CD4-positive, CD25-positive, alpha-beta regulatory T cell (primary cell): ENCODE measurements around the gene OR10D3. TPM values are rescaled to one million over a fixed set of nuclear protein-coding genes. Genes with fewer than 3 reads are reported as not detected.
A peak's percentile ranks its signal among the peaks of the same experiment; 100 is the strongest.

Experiments
- ATAC-seq, 2 donors: fragments of 150-1000 bp; cut with Tn5 transposase; one replicate each; pipeline ENCODE4 v1.10.0; 2021; ENCODE audit warnings: low read depth in 2 of 2, moderate number of reproducible peaks in 2 of 2, moderate library complexity in 1 of 2
- DNase-seq, 3 donors: peaks; one replicate each; pipeline versions ENCODE4 v3.0.0 to v3.0.0-alpha.2; 2012 to 2022; ENCODE audit warnings: mixed read lengths in 1 of 3
- H3K27ac ChIP-seq: one replicate; pipeline ENCODE4 v1.7.0; 2013; ENCODE audit warnings: mild to moderate bottlenecking, low read length; ENCODE audit not compliant: insufficient read depth, poor library complexity, severe bottlenecking
- H3K27me3 ChIP-seq: one replicate; pipeline ENCODE4 v1.7.0; 2013; ENCODE audit warnings: low read length; ENCODE audit not compliant: control insufficient read depth, insufficient read depth
- H3K36me3 ChIP-seq: one replicate; pipeline ENCODE4 v1.7.0; 2013; ENCODE audit warnings: mild to moderate bottlenecking, low read length, moderate library complexity; ENCODE audit not compliant: control insufficient read depth, insufficient read depth
- H3K4me1 ChIP-seq: 2 replicates; pipeline ENCODE4 v1.7.0; 2013; ENCODE audit warnings: mild to moderate bottlenecking, low read length; ENCODE audit not compliant: insufficient read depth, control insufficient read depth, poor library complexity, severe bottlenecking
- H3K4me3 ChIP-seq: one replicate; pipeline ENCODE4 v1.7.0; 2013; ENCODE audit warnings: low read depth, mild to moderate bottlenecking, low read length, moderate library complexity
- H3K9me3 ChIP-seq, 2 experiments: 1 replicate in 1 of 2; 2 replicates in 1 of 2; pipeline ENCODE4 v1.7.0; 2013; ENCODE audit warnings: low read length in 2 of 2, mild to moderate bottlenecking in 1 of 2, moderate library complexity in 1 of 2; ENCODE audit not compliant: control insufficient read depth in 2 of 2
- H3K27ac Mint-ChIP-seq, 3 donors: one replicate each; pipeline ENCODE4 v1.8.0; 2020 to 2022; ENCODE audit warnings: mild to moderate bottlenecking in 3 of 3, mixed read lengths in 3 of 3, moderate library complexity in 2 of 3
- H3K27me3 Mint-ChIP-seq: one replicate; pipeline ENCODE4 v1.8.0; 2022; ENCODE audit warnings: mild to moderate bottlenecking, mixed read lengths
- H3K36me3 Mint-ChIP-seq: one replicate; pipeline ENCODE4 v1.8.0; 2020; ENCODE audit warnings: mixed read lengths
- H3K4me1 Mint-ChIP-seq, 4 donors: one replicate each; pipeline ENCODE4 v1.8.0; 2020 to 2022; ENCODE audit warnings: mixed read lengths in 4 of 4, mild to moderate bottlenecking in 1 of 4
- H3K4me3 Mint-ChIP-seq, 4 donors: one replicate each; pipeline ENCODE4 v1.8.0; 2020 to 2022; ENCODE audit warnings: mild to moderate bottlenecking in 4 of 4, mixed read lengths in 4 of 4, moderate library complexity in 3 of 4
- H3K9me3 Mint-ChIP-seq, 7 donors: one replicate each; pipeline ENCODE4 v1.8.0; 2020 to 2022; ENCODE audit warnings: mixed read lengths in 7 of 7, mild to moderate bottlenecking in 3 of 7, moderate library complexity in 2 of 7
- polyA plus RNA-seq, 4 donors: library from polyadenylated mRNA; unstranded; fragments of 300-500 nt; fragmentation: Illumina TruSeq; gene quantifications; one replicate each; pipeline ENCODE4 v1.2.3, GENCODE V29; 2021
- total RNA-seq: library from RNA; stranded (reverse); gene quantifications from one replicate; pipeline ENCODE4 v1.2.3, GENCODE V29; 2022

Gene OR10D3
- total and polyA plus RNA-seq, 5 donors from 2014 or later: not detected

DNA sequence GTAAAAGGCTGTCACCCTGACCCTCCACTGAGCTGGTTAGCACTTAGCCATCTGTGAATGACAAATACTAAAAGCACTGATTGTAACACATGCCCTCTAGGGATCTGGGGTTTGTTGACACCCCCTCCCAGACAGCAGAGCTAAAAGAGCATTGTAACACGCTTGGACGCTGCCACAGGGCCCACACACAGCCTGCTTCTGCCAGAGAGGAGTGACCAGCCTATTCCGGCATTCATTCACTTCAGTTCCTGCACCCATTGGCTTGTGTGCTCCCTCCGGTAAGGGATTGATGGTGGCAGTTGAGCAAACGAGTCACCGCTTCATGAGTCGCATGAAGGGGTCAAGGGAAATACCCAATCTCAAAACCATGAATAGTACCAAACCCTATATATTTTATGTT lies 15.8 kb downstream of the OR10D3 start:
- H3K9me3 Mint-ChIP-seq: no peaks in the 10 kb centered on the region
- no peak overlapping the region for H3K4me3 Mint-ChIP-seq
- Histone ChIP-seq H3K27ac (no peak overlapping the region), H3K4me3 (no peak overlapping the region), H3K36me3 (no peaks in the 10 kb centered on the region), H3K27me3 (no peaks in the 10 kb centered on the region), H3K9me3 (no peaks in the 10 kb centered on the region), H3K4me1 (no peaks in the 10 kb centered on the region)
- DNase-seq (no peak), ATAC-seq (no peak)
- H3K4me1 Mint-ChIP-seq: no peaks in the 10 kb centered on the region
- no peak overlapping the region for H3K27ac Mint-ChIP-seq
- peaks cover 4% of the 10 kb centered on the region for H3K27me3 Mint-ChIP-seq
- H3K36me3 Mint-ChIP-seq: no peaks in the 10 kb centered on the region

DNA sequence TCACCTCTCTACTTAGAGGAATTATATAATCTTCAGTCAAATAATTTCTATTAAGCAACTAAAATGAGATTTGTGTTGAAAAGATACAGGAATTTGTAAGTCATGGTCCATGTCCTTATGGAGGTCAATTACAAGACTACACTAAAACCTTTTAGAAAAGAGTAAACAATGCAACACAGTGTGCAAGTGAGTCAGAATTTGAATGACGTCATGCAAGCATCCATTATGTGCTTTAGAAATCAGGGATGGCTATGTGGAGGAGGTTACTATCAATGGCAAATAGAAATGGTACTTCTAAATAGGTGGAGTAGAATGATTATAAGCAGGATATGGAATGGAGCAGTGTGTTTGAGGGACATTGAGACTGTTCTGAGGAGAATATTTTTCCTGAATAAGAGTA lies 16.6 kb downstream of the OR10D3 start:
- ATAC-seq: no peak
- Histone ChIP-seq H3K27ac (no peak overlapping the region), H3K4me3 (no peak overlapping the region), H3K4me1 (no peaks in the 10 kb centered on the region), H3K27me3 (no peaks in the 10 kb centered on the region), H3K9me3 (no peaks in the 10 kb centered on the region), H3K36me3 (no peaks in the 10 kb centered on the region)
- no peak for DNase-seq
- Mint-ChIP-seq H3K36me3 (no peaks in the 10 kb centered on the region), H3K27ac (peak overlapping the region in 1 of 3 donors; percentile 18), H3K27me3 (peaks cover 4% of the 10 kb centered on the region), H3K4me1 (no peaks in the 10 kb centered on the region), H3K4me3 (no peak overlapping the region), H3K9me3 (no peaks in the 10 kb centered on the region)

DNA sequence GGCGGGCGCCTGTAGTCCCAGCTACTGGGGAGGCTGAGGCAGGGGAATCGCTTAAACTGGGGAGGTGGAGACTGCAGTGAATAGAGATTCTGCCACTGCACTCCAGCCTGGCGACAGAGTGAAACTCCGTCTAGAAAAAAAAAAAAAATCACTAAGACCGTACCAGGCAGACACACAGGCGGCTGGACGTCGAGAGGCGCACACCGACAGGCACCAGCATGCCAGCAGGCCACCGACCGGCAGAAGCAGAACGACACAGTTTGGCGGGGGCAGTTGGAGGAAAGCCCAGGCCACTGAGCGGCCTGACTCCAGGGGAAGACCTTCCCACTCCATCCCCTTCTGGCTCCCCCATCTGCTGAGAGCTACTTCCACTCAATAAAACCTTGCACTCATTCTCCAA lies 17.5 kb downstream of the OR10D3 start:
- Histone ChIP-seq H3K36me3 (no peaks in the 10 kb centered on the region), H3K4me1 (no peaks in the 10 kb centered on the region), H3K27me3 (no peaks in the 10 kb centered on the region), H3K27ac (no peak overlapping the region), H3K9me3 (no peaks in the 10 kb centered on the region), H3K4me3 (no peak overlapping the region)
- H3K36me3 Mint-ChIP-seq: no peaks in the 10 kb centered on the region
- H3K27me3 Mint-ChIP-seq: peaks cover 4% of the 10 kb centered on the region
- H3K9me3 Mint-ChIP-seq: no peaks in the 10 kb centered on the region
- H3K27ac Mint-ChIP-seq: no peak overlapping the region
- H3K4me1 Mint-ChIP-seq: no peaks in the 10 kb centered on the region
- ATAC-seq (no peak), DNase-seq (no peak)
- H3K4me3 Mint-ChIP-seq: no peak overlapping the region

DNA sequence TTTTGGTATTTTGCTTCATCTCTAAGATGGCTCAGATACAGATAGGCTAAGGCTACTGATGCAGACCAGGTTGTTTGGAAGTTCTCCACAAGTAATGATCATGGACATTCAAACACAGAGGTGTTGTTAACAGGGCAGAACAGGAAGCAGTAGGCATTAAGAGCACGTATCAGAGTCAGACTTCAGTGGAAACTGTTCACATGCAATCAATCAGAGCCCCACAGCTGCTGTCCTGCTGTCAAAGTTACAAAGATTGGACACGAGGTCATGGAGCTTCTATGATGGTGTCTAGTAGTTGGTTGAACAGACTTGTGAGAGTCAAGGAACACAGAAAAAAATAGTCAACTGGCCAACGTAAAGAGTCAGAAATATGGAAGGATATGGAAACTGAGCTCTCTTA lies 19.8 kb downstream of the OR10D3 start:
- H3K27me3 Mint-ChIP-seq: no peaks in the 10 kb centered on the region
- no peaks in the 10 kb centered on the region for H3K9me3 ChIP-seq
- H3K27me3 ChIP-seq: no peaks in the 10 kb centered on the region
- H3K36me3 Mint-ChIP-seq: no peaks in the 10 kb centered on the region
- H3K4me3 Mint-ChIP-seq: no peak overlapping the region
- ATAC-seq: no peak
- no peaks in the 10 kb centered on the region for H3K4me1 Mint-ChIP-seq
- no peak overlapping the region for H3K27ac Mint-ChIP-seq
- H3K9me3 Mint-ChIP-seq: no peaks in the 10 kb centered on the region
- no peak for DNase-seq
- H3K36me3 ChIP-seq: no peaks in the 10 kb centered on the region
- H3K4me1 ChIP-seq: no peaks in the 10 kb centered on the region
- H3K4me3 ChIP-seq: no peak overlapping the region
- H3K27ac ChIP-seq: no peak overlapping the region

DNA sequence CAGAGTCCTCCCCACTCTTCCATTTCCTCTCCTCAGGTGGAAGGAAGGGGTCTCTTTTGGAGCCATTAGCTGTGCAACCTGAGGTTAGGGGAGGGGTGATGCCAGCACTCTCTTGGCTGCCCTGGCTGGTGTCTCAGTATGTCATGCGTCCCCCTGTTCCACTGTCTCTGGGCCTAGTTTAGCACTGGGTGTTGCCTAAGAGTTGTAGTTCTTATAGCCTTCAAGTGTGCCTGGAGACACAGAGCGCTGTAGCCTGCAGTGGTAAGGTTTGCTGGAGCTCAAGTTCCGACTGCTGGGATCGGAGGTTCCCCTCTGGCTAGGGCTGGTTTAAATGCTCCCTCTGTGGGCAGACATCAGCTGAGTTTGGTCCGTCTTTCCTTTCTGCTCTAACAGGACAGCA lies 20.9 kb downstream of the OR10D3 start:
- Mint-ChIP-seq H3K27me3 (no peaks in the 10 kb centered on the region), H3K36me3 (no peaks in the 10 kb centered on the region), H3K9me3 (no peaks in the 10 kb centered on the region), H3K4me3 (no peak overlapping the region), H3K27ac (no peak overlapping the region), H3K4me1 (no peaks in the 10 kb centered on the region)
- H3K36me3 ChIP-seq: no peaks in the 10 kb centered on the region
- no peak overlapping the region for H3K27ac ChIP-seq
- no peak for DNase-seq
- ATAC-seq: no peak
- no peaks in the 10 kb centered on the region for H3K4me1 ChIP-seq
- no peak overlapping the region for H3K4me3 ChIP-seq
- no peaks in the 10 kb centered on the region for H3K9me3 ChIP-seq
- no peaks in the 10 kb centered on the region for H3K27me3 ChIP-seq

DNA sequence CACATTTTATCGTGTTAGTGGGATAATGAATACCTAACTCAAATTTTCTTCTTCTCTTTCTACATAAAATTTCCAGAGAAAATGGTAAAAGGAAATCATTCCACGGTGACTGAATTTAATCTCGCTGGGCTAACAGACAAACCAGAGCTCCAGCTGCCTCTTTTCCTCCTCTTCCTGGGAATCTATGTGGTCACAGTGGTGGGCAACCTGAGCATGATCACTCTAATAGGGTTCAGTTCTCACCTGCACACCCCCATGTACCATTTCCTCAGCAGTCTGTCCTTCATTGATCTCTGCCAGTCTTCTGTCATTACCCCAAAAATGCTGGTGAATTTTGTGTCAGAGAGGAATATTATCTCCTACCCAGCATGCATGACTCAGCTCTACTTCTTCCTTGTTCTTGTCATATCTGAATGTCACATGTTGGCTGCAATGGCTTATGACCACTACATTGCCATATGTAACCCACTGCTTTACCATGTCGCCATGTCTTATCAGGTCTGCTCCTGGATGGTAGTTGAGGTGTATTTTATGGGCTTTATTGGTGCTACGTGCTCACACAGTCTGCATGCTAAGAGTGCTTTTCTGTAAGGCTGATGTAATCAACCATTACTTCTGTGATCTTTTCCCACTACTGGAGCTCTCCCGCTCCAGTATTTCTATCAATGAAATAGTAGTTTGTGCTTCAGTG lies 24.1 kb downstream of the OR10D3 start:
- H3K4me1 Mint-ChIP-seq: no peaks in the 10 kb centered on the region
- no peaks in the 10 kb centered on the region for H3K9me3 Mint-ChIP-seq
- Histone ChIP-seq H3K4me3 (no peak overlapping the region), H3K4me1 (no peaks in the 10 kb centered on the region), H3K9me3 (no peaks in the 10 kb centered on the region), H3K27me3 (no peaks in the 10 kb centered on the region), H3K27ac (no peak overlapping the region), H3K36me3 (no peaks in the 10 kb centered on the region)
- no peaks in the 10 kb centered on the region for H3K36me3 Mint-ChIP-seq
- ATAC-seq (no peak), DNase-seq (no peak)
- no peaks in the 10 kb centered on the region for H3K27me3 Mint-ChIP-seq
- no peak overlapping the region for H3K4me3 Mint-ChIP-seq
- H3K27ac Mint-ChIP-seq: peak overlapping the region in 1 of 3 donors; percentile 52

DNA sequence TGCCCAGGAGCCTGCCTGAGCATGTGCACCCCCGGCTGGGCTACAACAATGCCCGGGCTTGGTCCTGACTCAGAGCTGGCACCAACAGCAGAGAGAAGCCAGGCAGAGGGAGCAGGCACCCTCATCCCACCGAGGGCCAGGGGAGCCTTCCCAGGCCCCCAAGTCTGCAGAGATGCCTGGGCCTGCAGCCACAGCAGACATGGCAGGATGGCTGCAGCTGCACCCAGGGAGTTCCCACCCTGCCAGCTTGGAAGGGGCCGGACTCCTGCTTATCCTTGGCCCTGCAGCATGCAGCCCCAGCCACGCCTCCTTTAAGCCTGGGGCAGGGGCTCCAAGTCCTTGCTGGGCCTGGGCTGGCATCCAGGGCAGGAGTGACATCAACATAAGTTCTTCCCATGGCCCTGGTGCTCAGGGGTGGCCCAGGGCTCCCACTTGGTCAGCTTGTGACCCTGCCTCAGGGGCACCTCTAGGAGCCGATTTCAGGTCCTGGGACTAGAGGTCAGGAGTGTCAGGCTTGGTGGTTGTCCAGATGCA lies 26.7 kb downstream of the OR10D3 start:
- no peak for DNase-seq
- Histone ChIP-seq H3K9me3 (no peaks in the 10 kb centered on the region), H3K27me3 (no peaks in the 10 kb centered on the region), H3K4me3 (no peak overlapping the region), H3K27ac (no peak overlapping the region), H3K4me1 (no peaks in the 10 kb centered on the region), H3K36me3 (no peaks in the 10 kb centered on the region)
- Mint-ChIP-seq H3K4me3 (no peak overlapping the region), H3K36me3 (no peaks in the 10 kb centered on the region), H3K27me3 (no peaks in the 10 kb centered on the region), H3K9me3 (no peaks in the 10 kb centered on the region), H3K27ac (no peak overlapping the region), H3K4me1 (no peaks in the 10 kb centered on the region)
- no peak for ATAC-seq

DNA sequence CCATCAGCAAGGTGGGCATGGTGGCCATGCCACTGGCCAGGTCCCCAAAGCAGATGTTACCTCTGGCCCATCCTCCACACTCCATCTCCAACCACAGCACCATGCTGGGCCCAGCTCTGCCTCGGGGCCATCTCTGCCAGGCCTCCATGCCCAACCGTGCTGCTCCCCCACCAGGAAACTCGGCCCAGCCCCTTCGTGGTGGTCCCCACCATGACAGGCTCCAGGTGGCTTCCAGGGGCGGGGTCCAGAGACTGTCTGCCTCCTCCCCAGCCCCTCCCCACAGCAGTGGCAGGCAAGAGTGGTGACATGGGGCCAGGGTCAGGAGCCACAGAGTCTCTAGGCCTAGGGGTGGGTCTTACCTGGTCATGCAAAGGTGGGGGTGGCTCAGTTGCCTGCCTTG lies 27.3 kb downstream of the OR10D3 start:
- H3K36me3 Mint-ChIP-seq: no peaks in the 10 kb centered on the region
- no peaks in the 10 kb centered on the region for H3K27me3 Mint-ChIP-seq
- H3K4me1 Mint-ChIP-seq: no peaks in the 10 kb centered on the region
- ATAC-seq (no peak), DNase-seq (no peak)
- no peaks in the 10 kb centered on the region for H3K9me3 Mint-ChIP-seq
- H3K27ac ChIP-seq: no peak overlapping the region
- no peak overlapping the region for H3K4me3 ChIP-seq
- H3K27ac Mint-ChIP-seq: no peak overlapping the region
- no peaks in the 10 kb centered on the region for H3K4me1 ChIP-seq
- H3K9me3 ChIP-seq: no peaks in the 10 kb centered on the region
- H3K36me3 ChIP-seq: no peaks in the 10 kb centered on the region
- no peak overlapping the region for H3K4me3 Mint-ChIP-seq
- H3K27me3 ChIP-seq: no peaks in the 10 kb centered on the region
